B cell (primary cell): ENCODE data around the gene KCNK1. TPM values are rescaled to one million over a fixed set of nuclear protein-coding genes. Genes with fewer than 3 reads are reported as not detected.

ENCODE experiments used
- ATAC-seq: fragments of 200-7000 bp; cut with Tn5 transposase; one replicate; pipeline ENCODE4 v1.10.0; 2021; ENCODE audit warnings: low read depth, mild to moderate bottlenecking, moderate number of reproducible peaks, moderate library complexity
- CTCF ChIA-PET: fragments of 350-600 bp; sonication (Branson Sonifier 250); formaldehyde crosslinking; loops from one replicate; lab custom pipeline; 2021; ENCODE audit warnings: antibody characterized with exemption, inconsistent platforms; lab: Charles Lee
- POLR2A ChIA-PET: fragments of 350-600 bp; sonication (Branson Sonifier 250); formaldehyde crosslinking; loops from one replicate; lab custom pipeline; 2021; ENCODE audit warnings: antibody characterized with exemption; lab: Charles Lee
- DNase-seq: peaks from one replicate; pipeline ENCODE4 v3.0.0; 2013
- H2AFZ ChIP-seq: 2 replicates; pipeline ENCODE4 v1.6.1; 2012; ENCODE audit warnings: mild to moderate bottlenecking, low read depth, low read length; ENCODE audit not compliant: insufficient read depth, poor library complexity, severe bottlenecking
- H3K27ac ChIP-seq, 2 donors: 1 replicate in 1 of 2; 2 replicates in 1 of 2; pipeline ENCODE4 v1.5.1; 2012 to 2013; ENCODE audit warnings: low read length in 2 of 2, mild to moderate bottlenecking in 2 of 2, moderate library complexity in 1 of 2
- H3K27me3 ChIP-seq, 4 experiments: fragments of 200-600 bp in 1 of 4; sonication (generic) in 1 of 4; replicated peaks in 1 of 4; 1 replicate in 2 of 4; 2 replicates in 2 of 4; pipeline versions ENCODE4 v1.6.1 to v1.7.0; 2013 to 2016; ENCODE audit warnings: low read length in 3 of 4, mild to moderate bottlenecking in 2 of 4, mixed read lengths in 1 of 4, moderate library complexity in 1 of 4; ENCODE audit not compliant: insufficient read depth in 4 of 4, control insufficient read depth in 3 of 4; ENCODE audit errors: control extremely low read depth in 1 of 4
- H3K36me3 ChIP-seq, 2 experiments: replicated peaks in 1 of 2; 1 replicate in 1 of 2; 2 replicates in 1 of 2; pipeline versions ENCODE4 v1.6.1 to v1.7.1; 2013; ENCODE audit warnings: low read length in 1 of 2; ENCODE audit not compliant: insufficient read depth in 2 of 2, control insufficient read depth in 1 of 2; ENCODE audit errors: control extremely low read depth in 1 of 2, extremely low read depth in 1 of 2
- H3K4me1 ChIP-seq, 2 donors: fragments of 200-600 bp in 1 of 2; sonication (generic) in 1 of 2; 1 replicate in 1 of 2; 2 replicates in 1 of 2; pipeline versions ENCODE4 v1.5.1 to v1.6.1; 2013 to 2017; ENCODE audit warnings: low read length in 2 of 2; ENCODE audit not compliant: control insufficient read depth in 2 of 2, insufficient read depth in 2 of 2
- H3K4me2 ChIP-seq: replicated peaks from 2 replicates; pipeline ENCODE3; 2012; ENCODE audit warnings: mild to moderate bottlenecking, low read depth, low read length; ENCODE audit not compliant: poor library complexity, severe bottlenecking
- H3K4me3 ChIP-seq, 5 experiments: fragments of 200-600 bp in 1 of 5; sonication (generic) in 1 of 5; 1 replicate in 3 of 5; 2 replicates in 2 of 5; pipeline versions ENCODE4 v1.5.1 to v1.7.0; 2011 to 2016; ENCODE audit warnings: low read length in 4 of 5, mild to moderate bottlenecking in 4 of 5, low read depth in 2 of 5, control low read depth in 1 of 5, moderate library complexity in 1 of 5; ENCODE audit not compliant: insufficient read depth in 1 of 5; ENCODE audit errors: control extremely low read depth in 1 of 5, extremely low read depth in 1 of 5
- H3K79me2 ChIP-seq: fragments of 200-600 bp; sonication (generic); one replicate; pipeline ENCODE4 v1.6.0; 2016; ENCODE audit warnings: low read length; ENCODE audit not compliant: control insufficient read depth, insufficient read depth
- H3K9ac ChIP-seq: fragments of 200-600 bp; sonication (generic); 2 replicates; pipeline ENCODE4 v1.6.1; 2017; ENCODE audit warnings: mild to moderate bottlenecking, low read length, moderate library complexity
- H3K9me3 ChIP-seq, 3 donors: one replicate each; pipeline versions ENCODE4 v1.6.1 to v1.7.1; 2013; ENCODE audit warnings: low read length in 2 of 3; ENCODE audit not compliant: control insufficient read depth in 2 of 3, insufficient read depth in 1 of 3; ENCODE audit errors: control extremely low read depth in 1 of 3
- H4K20me1 ChIP-seq: 2 replicates; pipeline ENCODE4 v1.6.0; 2012; ENCODE audit warnings: mild to moderate bottlenecking, low read length; ENCODE audit not compliant: insufficient read depth, control insufficient read depth, poor library complexity, severe bottlenecking
- H3K27ac Mint-ChIP-seq: one replicate; pipeline ENCODE4 v1.8.0; 2021; ENCODE audit warnings: mixed read lengths
- H3K27me3 Mint-ChIP-seq: one replicate; pipeline ENCODE4 v1.8.0; 2021; ENCODE audit warnings: mixed read lengths
- H3K4me1 Mint-ChIP-seq: one replicate; pipeline ENCODE4 v1.8.0; 2021; ENCODE audit warnings: mixed read lengths
- H3K4me3 Mint-ChIP-seq: one replicate; pipeline ENCODE4 v1.8.0; 2021; ENCODE audit warnings: mixed read lengths
- H3K9me3 Mint-ChIP-seq: one replicate; pipeline ENCODE4 v1.8.0; 2022; ENCODE audit warnings: mixed read lengths; ENCODE audit not compliant: insufficient read depth
- EZH2 ChIP-seq: IDR thresholded peaks from 2 replicates; pipeline ENCODE4 v1.6.1; 2012; ENCODE audit warnings: borderline replicate concordance, low read depth, mild to moderate bottlenecking, moderate library complexity, low read length; ENCODE audit not compliant: insufficient read depth, poor library complexity, severe bottlenecking
- WGBS: methylation state at CpG from one replicate; pipeline ENCODE4 v1.1.5; 2013; ENCODE audit warnings: missing lambda C conversion rate; ENCODE audit not compliant: insufficient coverage; 5-methylcytosine and 5-hydroxymethylcytosine counted together
- intact Hi-C: fragments of 100-400 bp; cut with micrococcal nuclease; formaldehyde crosslinking; loops from one replicate; pipeline ENCODE4 v1.10.0; 2022
- polyA plus RNA-seq: library from polyadenylated mRNA; depleted of rRNA; stranded (reverse); fragments of >200 nt; gene quantifications from 2 replicates; pipeline ENCODE4 v1.2.3, GENCODE V29; 2012
- total RNA-seq, 2 donors: library from RNA; stranded (reverse); fragments of 120-200 nt in 1 of 2; gene quantifications; 1 replicate in 1 of 2; 2 replicates in 1 of 2; pipeline versions ENCODE4 v1.2.3 to v1.2.4, GENCODE V29; 2013 to 2022
- TF ChIP-seq, protein P1 (sequence below): fragments of 200-600 bp; IDR thresholded peaks from one replicate; pipeline ENCODE4 v1.8.0; 2022; ENCODE audit warnings: antibody characterized with exemption, mild to moderate bottlenecking

The KCNK1 gene
- total and polyA plus RNA-seq, 2 donors (not counting 1 experiment from before 2014, with no cell fraction given), result not detected

DNA sequence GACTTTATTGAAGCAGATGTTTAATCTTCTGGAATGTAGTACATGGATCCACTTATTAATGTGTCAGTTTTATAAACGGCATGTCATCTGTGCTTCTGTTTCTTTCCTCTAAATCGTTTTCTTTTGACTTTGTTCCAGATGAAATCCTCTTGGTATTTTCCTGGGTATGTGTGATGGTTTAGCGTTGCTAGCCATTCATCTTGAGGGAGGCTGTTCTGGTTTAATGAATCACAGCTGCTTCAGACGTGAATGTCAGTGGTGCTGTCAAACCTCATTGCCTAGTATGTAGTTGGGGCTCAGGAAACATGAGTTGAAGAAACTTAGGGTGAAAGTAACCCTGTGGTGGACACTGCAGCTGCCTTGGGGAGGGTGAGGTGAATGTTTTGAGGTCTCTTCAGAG lies 33.2 kb downstream of the KCNK1 start:
- no peaks in the 10 kb centered on the region for H3K27me3 ChIP-seq
- 94% methylated on average over 3 of the region's 4 CpGs for WGBS
- DNase-seq (no peak), ATAC-seq (no peak)
- Mint-ChIP-seq H3K27ac (no peak overlapping the region), H3K27me3 (no peaks in the 10 kb centered on the region), H3K9me3 (no peaks in the 10 kb centered on the region), H3K4me3 (no peak overlapping the region), H3K4me1 (no peaks in the 10 kb centered on the region)
- H3K4me1 ChIP-seq, result no peaks in the 10 kb centered on the region
- no peak overlapping the region for H2AFZ ChIP-seq
- no peaks in the 10 kb centered on the region for H3K79me2 ChIP-seq
- no peak overlapping the region for H3K4me2 ChIP-seq
- peaks cover 0 to 3% (median 0%) of the 10 kb centered on the region in 3 donors for H3K9me3 ChIP-seq
- H3K4me3 ChIP-seq, result no peak overlapping the region
- intact Hi-C loops, result no loop called here
- POLR2A ChIA-PET, result no interaction called here
- CTCF ChIA-PET, result no interaction called here
- H3K27ac ChIP-seq, result no peak overlapping the region
- TF ChIP-seq, protein P1, sequence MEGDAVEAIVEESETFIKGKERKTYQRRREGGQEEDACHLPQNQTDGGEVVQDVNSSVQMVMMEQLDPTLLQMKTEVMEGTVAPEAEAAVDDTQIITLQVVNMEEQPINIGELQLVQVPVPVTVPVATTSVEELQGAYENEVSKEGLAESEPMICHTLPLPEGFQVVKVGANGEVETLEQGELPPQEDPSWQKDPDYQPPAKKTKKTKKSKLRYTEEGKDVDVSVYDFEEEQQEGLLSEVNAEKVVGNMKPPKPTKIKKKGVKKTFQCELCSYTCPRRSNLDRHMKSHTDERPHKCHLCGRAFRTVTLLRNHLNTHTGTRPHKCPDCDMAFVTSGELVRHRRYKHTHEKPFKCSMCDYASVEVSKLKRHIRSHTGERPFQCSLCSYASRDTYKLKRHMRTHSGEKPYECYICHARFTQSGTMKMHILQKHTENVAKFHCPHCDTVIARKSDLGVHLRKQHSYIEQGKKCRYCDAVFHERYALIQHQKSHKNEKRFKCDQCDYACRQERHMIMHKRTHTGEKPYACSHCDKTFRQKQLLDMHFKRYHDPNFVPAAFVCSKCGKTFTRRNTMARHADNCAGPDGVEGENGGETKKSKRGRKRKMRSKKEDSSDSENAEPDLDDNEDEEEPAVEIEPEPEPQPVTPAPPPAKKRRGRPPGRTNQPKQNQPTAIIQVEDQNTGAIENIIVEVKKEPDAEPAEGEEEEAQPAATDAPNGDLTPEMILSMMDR, result no peak
- TF ChIP-seq EZH2, result no peak
- no peaks in the 10 kb centered on the region for H3K36me3 ChIP-seq
- H3K9ac ChIP-seq, result no peak overlapping the region
- no peaks in the 10 kb centered on the region for H4K20me1 ChIP-seq

DNA sequence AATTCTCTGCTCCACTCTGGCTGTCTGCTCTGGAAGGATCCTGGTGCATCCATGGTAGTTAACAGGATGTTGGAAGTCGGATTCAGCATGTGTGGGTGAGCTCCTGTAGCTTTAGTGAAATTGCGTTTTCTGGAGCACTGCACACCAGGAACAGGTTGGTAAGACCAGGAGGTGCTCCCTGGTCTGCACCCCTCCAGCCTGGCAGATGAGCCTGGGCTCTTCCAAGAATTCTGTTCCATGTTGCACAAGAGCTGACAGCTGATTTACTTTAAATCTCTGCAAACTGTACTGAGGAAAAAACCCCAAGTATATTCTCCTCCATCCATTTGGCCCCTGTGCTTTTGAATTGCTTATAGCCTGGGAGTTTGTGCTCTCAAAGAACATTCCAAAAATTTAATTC lies 33.7 kb downstream of the KCNK1 start:
- POLR2A ChIA-PET, result no interaction called here
- DNase-seq (no peak), ATAC-seq (no peak)
- H3K4me1 Mint-ChIP-seq, result no peaks in the 10 kb centered on the region
- Histone ChIP-seq H2AFZ (no peak overlapping the region), H3K36me3 (no peaks in the 10 kb centered on the region), H3K79me2 (no peaks in the 10 kb centered on the region), H3K4me1 (no peaks in the 10 kb centered on the region), H4K20me1 (no peaks in the 10 kb centered on the region), H3K4me3 (no peak overlapping the region), H3K4me2 (no peak overlapping the region), H3K27me3 (no peaks in the 10 kb centered on the region), H3K9ac (no peak overlapping the region), H3K27ac (no peak overlapping the region), H3K9me3 (peaks cover 0 to 3% (median 0%) of the 10 kb centered on the region in 3 donors)
- intact Hi-C loops, result no loop called here
- H3K9me3 Mint-ChIP-seq, result no peaks in the 10 kb centered on the region
- H3K4me3 Mint-ChIP-seq, result no peak overlapping the region
- H3K27ac Mint-ChIP-seq, result no peak overlapping the region
- no peak for TF ChIP-seq EZH2
- TF ChIP-seq, protein P1, result no peak
- WGBS, result 90% methylated on average over 2 of the region's 2 CpGs
- H3K27me3 Mint-ChIP-seq, result no peaks in the 10 kb centered on the region
- CTCF ChIA-PET, result no interaction called here
